Glomerular endothelial cell (primary cell): ENCODE data around the gene MYRFL. TPM values are rescaled to one million over a fixed set of nuclear protein-coding genes. Genes with fewer than 3 reads are reported as not detected.
"Not testable (repeated sequence)": the region's sequence is repeated elsewhere in the genome, so short reads cannot be mapped to it uniquely, and the experiment has no call there.

Source experiments
- DNase-seq: peaks from one replicate; pipeline ENCODE4 v3.0.0-alpha.2; 2011; ENCODE audit warnings: low read depth, low spot score; ENCODE audit errors: extremely low read depth
- total RNA-seq: library from RNA; depleted of rRNA; stranded (reverse); fragments of >200 nt; gene quantifications from 2 replicates; pipeline ENCODE4 v1.2.3, GENCODE V29; 2015

The MYRFL gene
- total RNA-seq, 1 donor from 2014 or later, result not detected

DNA sequence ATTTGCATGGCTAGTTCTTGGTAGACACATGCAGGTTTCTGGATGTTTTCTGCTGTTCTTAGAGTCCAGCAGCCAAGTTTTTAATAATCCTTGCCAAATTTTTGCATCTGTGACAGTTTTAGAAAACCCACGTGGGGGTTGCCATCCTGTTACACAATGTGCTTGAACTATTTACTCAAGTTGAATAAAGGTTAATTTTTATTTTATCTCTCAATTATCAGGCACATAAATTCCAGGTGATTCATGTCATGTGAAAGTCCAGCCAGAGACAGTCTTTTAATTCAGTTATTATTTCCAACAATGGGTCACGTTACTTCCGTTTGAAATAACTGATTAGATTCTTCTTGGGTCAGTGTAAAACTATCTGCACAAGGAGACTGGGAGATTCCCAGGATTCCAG, 15.7 kb downstream of the MYRFL start:
- DNase-seq, result no peak

DNA sequence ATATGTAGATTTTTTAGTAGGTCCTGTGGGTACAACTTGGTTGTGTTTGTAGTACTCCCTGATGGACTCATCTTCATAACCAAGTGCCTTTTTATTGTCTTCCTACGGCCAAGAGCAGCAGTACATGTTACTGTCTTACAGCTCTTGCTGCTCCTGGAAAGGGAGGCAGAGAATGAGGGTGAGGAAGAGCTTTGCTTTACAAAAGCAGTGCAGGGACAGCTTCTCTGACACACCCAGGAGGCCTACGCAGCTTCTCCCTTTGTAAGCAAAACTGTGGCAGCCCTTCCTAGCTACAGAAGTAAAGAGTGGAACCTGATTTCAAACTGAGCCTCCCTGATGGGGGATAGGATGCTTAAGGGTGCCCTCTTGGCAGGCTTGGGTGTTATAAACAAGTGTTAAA, 18.6 kb downstream of the MYRFL start:
- DNase-seq, result no peak

DNA sequence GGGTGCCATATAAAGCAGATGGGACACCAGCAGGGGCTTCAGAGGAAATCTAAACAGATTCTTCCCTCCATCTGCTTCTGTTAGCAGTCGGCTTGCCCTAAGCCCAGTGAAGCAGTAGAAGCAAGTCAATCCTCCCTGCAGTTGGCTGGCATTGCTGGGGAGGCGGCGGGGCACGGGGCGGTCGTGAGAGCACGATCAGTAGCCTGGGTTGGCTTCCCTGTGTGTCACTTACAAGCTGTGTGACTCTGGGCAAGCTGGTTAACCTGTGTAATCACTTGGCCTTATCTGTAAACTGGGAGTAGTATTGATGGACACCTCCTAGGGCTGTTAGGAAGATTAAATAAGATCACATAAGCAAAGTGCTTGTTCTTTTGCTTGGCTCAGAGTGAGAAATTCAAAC, 19.4 kb downstream of the MYRFL start:
- DNase-seq, result no peak

- DNase-seq, result no peak
Observed at GRCh38 chr12:69844836-69845235, 19.8 kb downstream of the MYRFL start.

- DNase-seq, result no peak
Observed at GRCh38 chr12:69846976-69847375, 21.9 kb downstream of the MYRFL start.

DNA sequence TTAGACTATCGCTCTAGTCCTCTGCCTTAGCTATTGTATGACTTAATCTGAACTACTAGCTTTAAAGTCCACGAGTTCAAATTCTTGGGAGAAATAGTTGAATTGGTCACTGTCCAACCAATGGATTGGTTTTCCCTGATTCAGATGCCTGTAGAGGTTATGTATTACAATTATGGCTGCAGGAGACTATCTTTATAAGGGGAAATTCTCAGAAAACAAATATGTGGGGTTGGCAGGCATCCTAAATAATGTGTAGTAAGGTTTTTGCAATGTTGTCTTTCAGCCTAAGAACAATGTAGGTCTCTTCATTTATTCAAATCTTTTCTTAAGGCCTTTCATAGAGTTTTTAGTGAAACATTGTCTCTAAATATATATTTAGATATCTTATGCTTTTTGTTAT, 26.9 kb downstream of the MYRFL start:
- DNase-seq, result no peak

- DNase-seq, result not testable (repeated sequence)
Observed at GRCh38 chr12:69853176-69853961, 28.3 kb downstream of the MYRFL start.

- no peak for DNase-seq
Observed at GRCh38 chr12:69866698-69867097, 41.7 kb downstream of the MYRFL start.

DNA sequence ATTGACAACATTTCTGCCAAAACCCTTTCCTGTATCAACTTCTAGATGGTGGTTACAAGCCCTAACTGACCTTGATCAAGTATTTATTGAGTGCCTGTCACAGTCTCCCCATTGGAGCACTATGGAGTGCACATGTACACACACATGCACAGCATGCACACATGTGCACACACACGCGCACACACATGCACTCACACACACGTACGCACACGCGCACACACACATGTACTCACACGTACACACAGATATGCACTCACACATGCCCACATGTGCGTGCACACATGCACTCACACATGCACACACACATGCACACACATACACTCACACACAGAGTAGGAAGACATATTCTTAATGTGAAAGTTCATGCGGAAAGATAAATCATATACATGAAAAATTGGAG, 43.7 kb downstream of the MYRFL start:
- DNase-seq, result no peak

DNA sequence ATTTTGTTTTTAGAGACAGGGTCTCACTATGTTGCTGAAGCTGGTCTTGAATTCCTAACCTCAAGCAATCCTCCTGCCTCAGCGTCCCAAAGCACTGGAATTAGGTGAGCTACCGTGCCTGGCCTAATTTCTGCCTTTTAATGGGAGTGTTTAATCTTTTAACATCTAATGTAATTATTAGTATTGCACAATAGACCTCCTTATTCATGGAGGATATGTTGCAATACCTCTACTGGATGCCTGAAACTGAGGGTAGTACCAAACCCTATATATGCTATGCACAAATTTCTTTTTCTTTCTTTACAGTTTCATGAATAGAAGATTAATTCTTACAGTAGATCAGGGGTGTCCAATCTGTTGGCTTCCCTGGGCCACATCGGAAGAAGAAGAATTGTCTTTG, 47.8 kb downstream of the MYRFL start:
- DNase-seq, result no peak

- peak; percentile 39 for DNase-seq
Observed at GRCh38 chr12:69873429-69873828, 48.4 kb downstream of the MYRFL start.

- DNase-seq, result no peak
Observed at GRCh38 chr12:69874606-69875005, 49.6 kb downstream of the MYRFL start.

- no peak for DNase-seq
Observed at GRCh38 chr12:69875416-69875935, 50.4 kb downstream of the MYRFL start.

DNA sequence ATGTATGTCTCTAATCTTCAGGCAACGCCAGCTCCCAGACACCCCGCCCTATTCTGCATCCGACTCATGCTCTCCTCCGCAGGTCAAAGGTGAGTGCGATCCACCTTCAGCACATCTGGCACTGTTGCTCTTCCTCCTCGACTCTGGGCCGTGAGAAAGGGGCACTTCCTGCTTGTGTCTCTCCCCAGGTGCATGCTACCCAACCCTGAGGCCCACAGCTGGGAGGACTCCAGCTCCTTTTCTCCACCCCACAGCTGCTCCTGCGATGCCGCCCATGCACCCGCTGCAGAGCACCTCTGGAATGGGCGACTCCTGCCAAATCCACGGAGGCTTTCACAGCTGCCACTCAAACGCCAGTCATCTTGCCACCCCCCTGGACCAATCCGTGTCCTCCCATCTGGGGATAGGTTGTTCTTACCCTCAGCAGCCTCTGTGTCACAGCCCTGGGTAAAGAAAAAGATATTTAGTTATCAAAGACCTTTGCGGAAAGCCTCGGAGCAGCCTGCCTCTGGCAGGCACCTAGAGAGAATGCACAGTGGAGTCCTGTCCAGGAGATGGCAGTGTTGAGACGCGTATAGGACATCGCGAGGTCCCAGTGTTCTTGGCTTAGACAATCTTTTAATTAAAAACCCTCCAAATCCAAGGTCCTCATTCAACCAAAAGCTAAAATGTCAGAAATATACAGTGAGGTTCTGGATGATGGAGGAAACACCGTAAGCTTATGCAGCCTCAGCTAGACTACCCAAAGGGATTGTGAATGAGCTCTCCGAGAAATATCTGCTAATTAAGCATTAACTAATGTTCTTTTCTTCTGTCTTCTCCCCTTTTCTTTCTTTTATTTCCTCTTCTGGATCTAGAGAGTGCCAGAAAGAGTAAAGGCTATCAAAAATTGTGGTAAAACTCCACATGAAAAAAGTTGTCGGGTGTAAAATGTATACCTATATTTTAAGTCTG, 54.3 kb downstream of the MYRFL start:
- no peak for DNase-seq

DNA sequence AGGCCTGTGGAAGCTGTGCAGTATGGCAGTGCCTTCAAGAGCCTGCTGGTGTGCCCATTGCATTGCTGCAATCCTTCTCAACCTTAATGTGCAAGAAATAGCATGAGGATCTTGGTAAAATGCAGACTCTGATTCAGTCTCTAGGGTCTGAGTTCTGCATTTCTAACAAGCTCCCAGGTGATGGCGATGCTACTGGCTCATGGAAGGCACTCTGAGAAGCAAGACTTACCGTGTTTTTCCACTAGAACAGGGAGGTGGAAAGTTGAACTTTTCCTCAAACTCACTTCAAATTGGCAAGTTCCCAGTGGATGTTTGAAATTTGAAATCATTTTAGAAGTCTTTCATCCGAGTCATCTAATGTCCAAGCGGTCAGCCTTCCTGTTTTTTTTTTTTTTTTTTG, 55.5 kb downstream of the MYRFL start:
- no peak for DNase-seq

GRCh38 chr12:69881771-69882170, 56.7 kb downstream of the MYRFL start:
- DNase-seq, result no peak

GRCh38 chr12:69884386-69884785, 59.4 kb downstream of the MYRFL start:
- no peak for DNase-seq

- no peak for DNase-seq
Observed at GRCh38 chr12:69885658-69886057, 60.6 kb downstream of the MYRFL start.

DNA sequence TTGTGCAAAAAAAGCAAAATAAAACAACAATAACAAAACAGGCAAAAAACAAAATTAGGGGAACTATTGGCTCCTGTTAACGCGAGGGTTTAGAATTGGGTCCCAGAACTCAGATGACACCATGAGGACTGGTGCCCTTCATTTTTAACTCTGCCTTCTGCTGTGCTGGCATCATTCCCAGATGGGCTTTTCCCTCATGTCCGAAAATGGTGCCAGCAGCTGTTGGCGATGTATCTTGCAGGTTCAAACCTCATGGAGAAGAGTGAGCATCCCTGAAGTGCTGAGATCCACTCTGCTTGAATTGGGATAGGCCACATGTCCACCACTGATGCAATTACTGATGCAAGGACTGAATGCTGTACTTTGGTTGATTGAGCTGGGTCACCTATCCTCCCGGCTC, 61.1 kb downstream of the MYRFL start:
- no peak for DNase-seq

DNA sequence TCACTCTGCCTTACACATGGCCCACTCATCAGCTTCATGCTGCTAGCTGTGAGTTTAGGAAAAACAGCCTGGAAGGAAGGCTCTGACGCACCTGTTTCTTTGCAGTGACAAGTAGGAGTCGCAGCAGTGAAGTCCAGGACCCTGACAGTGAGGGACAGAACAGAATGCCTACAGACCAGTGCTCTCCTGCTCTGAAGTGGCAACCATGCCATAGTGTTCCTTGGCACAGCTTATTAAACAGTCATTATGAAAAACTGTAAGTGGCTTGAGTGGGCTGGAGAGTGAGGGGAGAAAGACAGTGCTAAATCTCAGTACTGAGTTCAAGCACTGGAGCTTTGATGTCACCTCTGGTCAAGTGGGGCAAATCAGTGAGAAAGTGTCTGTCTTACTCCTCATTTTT, 61.7 kb downstream of the MYRFL start:
- no peak for DNase-seq

GRCh38 chr12:69888901-69889300, 63.9 kb downstream of the MYRFL start:
- DNase-seq, result no peak
